PC-9 (cell line): ENCODE measurements around the gene EMILIN3. TPM values are rescaled to one million over a fixed set of nuclear protein-coding genes. Genes with fewer than 3 reads are reported as not detected.

ENCODE experiments used
- BruUV-seq: library from RNA; stranded (reverse); fragments of 400-500 nt; replicated peaks from 2 replicates; lab custom pipeline; 2021; lab: Mats Ljungman, UMichigan
- CTCF ChIA-PET: fragments of 300-600 bp; sonication (Branson Sonifier 250); formaldehyde crosslinking; loops from one replicate; lab custom pipeline; 2022; ENCODE audit warnings: antibody characterized with exemption; lab: Charles Lee
- POLR2A ChIA-PET: fragments of 300-600 bp; sonication (Branson Sonifier 250); formaldehyde crosslinking; loops from one replicate; lab custom pipeline; 2022; ENCODE audit warnings: antibody characterized with exemption; ENCODE audit not compliant: unreplicated experiment; lab: Charles Lee
- DNase-seq, 2 experiments: peaks; one replicate each; pipeline versions ENCODE4 v3.0.0 to v3.0.0-alpha.2; 2015 to 2022; ENCODE audit warnings: mixed read lengths in 1 of 2
- H2AFZ ChIP-seq: fragments of 200-600 bp; sonication (generic); 2 replicates; pipeline ENCODE4 v1.8.1; 2017; ENCODE audit warnings: antibody characterized with exemption
- H3F3A ChIP-seq: fragments of 200-600 bp; sonication (generic); 2 replicates; pipeline ENCODE4 v1.8.1; 2017; ENCODE audit warnings: antibody characterized with exemption, mild to moderate bottlenecking, low read depth; ENCODE audit not compliant: insufficient read depth
- H3K27ac ChIP-seq: fragments of 200-600 bp; sonication (generic); 2 replicates; pipeline ENCODE4 v1.6.1; 2016; ENCODE audit warnings: mixed run types
- H3K27me3 ChIP-seq: fragments of 200-600 bp; sonication (generic); 2 replicates; pipeline ENCODE4 v1.6.1; 2016; ENCODE audit warnings: low read depth, mixed run types; ENCODE audit not compliant: insufficient read depth
- H3K36me3 ChIP-seq: fragments of 200-600 bp; sonication (generic); 2 replicates; pipeline ENCODE4 v1.6.1; 2016; ENCODE audit warnings: low read depth, mixed run types
- H3K4me1 ChIP-seq: fragments of 200-600 bp; sonication (generic); replicated peaks from 2 replicates; pipeline ENCODE4 v1.6.1; 2016; ENCODE audit warnings: mixed run types; ENCODE audit not compliant: insufficient read depth
- H3K4me2 ChIP-seq: fragments of 200-600 bp; sonication (generic); 2 replicates; pipeline ENCODE4 v1.6.1; 2017; ENCODE audit warnings: mixed run types
- H3K4me3 ChIP-seq: fragments of 200-600 bp; sonication (generic); 2 replicates; pipeline ENCODE4 v1.6.1; 2016; ENCODE audit warnings: mixed run types
- H3K79me2 ChIP-seq: fragments of 200-600 bp; sonication (generic); 2 replicates; pipeline ENCODE4 v1.6.1; 2017; ENCODE audit warnings: low read depth, mixed run types
- H3K9me2 ChIP-seq: fragments of 200-600 bp; sonication (generic); 2 replicates; pipeline ENCODE4 v1.8.1; 2017; ENCODE audit warnings: mild to moderate bottlenecking; ENCODE audit not compliant: insufficient read depth
- H3K9me3 ChIP-seq: fragments of 200-600 bp; sonication (generic); 2 replicates; pipeline ENCODE4 v1.8.1; 2016; ENCODE audit warnings: low read depth; ENCODE audit not compliant: insufficient read depth
- H4K20me1 ChIP-seq: fragments of 200-600 bp; sonication (generic); 2 replicates; pipeline ENCODE4 v1.8.1; 2017; ENCODE audit not compliant: insufficient read depth
- CTCF ChIP-seq: fragments of 200-600 bp; sonication (generic); conservative IDR thresholded peaks from 2 replicates; pipeline ENCODE4 v1.6.1; 2017; ENCODE audit warnings: mixed run types, antibody characterized with exemption, mild to moderate bottlenecking, moderate library complexity
- EZH2 ChIP-seq: fragments of 200-600 bp; sonication (generic); IDR thresholded peaks from 2 replicates; pipeline ENCODE4 v1.8.0; 2017; ENCODE audit warnings: antibody characterized with exemption, low read depth
- intact Hi-C: fragments of 100-400 bp; cut with micrococcal nuclease; formaldehyde crosslinking; loops from one replicate; pipeline ENCODE4 v1.10.0; 2022; ENCODE audit not compliant: unreplicated experiment
- total RNA-seq: library from RNA; stranded (reverse); gene quantifications from 2 replicates; pipeline ENCODE4 v1.2.3, GENCODE V29; 2021

The EMILIN3 gene
- total RNA-seq, 1 experiment from 2014 or later = not detected

DNA sequence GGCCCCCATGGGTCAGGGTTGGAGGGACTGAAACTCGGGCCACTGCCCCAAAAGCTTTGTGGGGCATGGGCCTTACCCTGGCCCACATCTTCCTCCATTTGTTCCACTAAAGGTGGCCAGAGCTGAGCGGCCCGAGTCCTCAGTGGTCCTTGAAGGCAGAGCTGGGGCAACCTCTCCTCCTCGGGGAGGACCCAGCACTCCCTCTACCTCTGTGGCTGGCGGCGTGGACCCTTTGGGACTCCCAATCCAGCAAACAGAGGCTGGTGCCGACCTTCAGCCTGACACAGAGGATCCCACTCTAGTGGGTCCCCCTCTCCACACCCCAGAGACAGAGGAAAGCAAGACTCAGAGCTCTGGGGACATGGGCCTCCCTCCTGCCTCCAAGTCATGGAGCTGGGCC is 16.7 kb downstream of the EMILIN3 start:
- H3F3A ChIP-seq = no peaks in the 10 kb centered on the region
- CTCF ChIA-PET = interaction anchor here (0.6 kb wide), 1 partner anchor 48 kb away, joined by 3 read pairs; no protein-coding TSS in a partner anchor
- no peaks in the 10 kb centered on the region for H3K27me3 ChIP-seq
- no peaks in the 10 kb centered on the region for H3K79me2 ChIP-seq
- no peaks in the 10 kb centered on the region for H4K20me1 ChIP-seq
- DNase-seq = no peak
- no TSS peak for BruUV-seq
- no peaks in the 10 kb centered on the region for H3K9me2 ChIP-seq
- POLR2A ChIA-PET = no interaction called here
- H3K36me3 ChIP-seq = no peaks in the 10 kb centered on the region
- H3K4me2 ChIP-seq = no peak overlapping the region
- intact Hi-C loops = no loop called here
- no peak overlapping the region for H2AFZ ChIP-seq
- no peak overlapping the region for H3K4me3 ChIP-seq
- H3K4me1 ChIP-seq = no peaks in the 10 kb centered on the region
- H3K9me3 ChIP-seq = no peaks in the 10 kb centered on the region
- no peak overlapping the region for H3K27ac ChIP-seq
- TF ChIP-seq EZH2 (no peak), CTCF (no peak)

DNA sequence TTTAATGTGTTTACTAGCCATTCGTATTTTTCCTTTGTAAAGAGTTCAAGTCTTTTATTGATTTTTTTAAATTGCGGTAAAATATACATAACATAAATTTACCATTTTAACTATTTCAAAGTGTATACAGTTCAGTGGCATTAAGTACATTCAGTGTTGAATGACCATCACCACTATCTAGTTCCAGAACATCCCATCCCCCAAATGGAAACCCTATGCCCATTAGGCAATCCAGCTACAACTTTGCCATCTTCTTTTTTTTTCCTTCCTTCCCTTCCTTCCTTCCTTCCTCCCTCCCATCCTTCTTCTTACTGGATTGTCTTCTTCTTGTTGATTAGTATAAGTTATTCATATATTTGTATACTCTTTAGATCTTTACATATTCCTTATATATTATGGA is 17.4 kb downstream of the EMILIN3 start:
- Histone ChIP-seq H3F3A (no peaks in the 10 kb centered on the region), H3K4me1 (no peaks in the 10 kb centered on the region), H3K9me3 (no peaks in the 10 kb centered on the region), H3K36me3 (no peaks in the 10 kb centered on the region), H3K27ac (no peak overlapping the region), H4K20me1 (no peaks in the 10 kb centered on the region), H3K9me2 (no peaks in the 10 kb centered on the region), H3K79me2 (no peaks in the 10 kb centered on the region), H3K27me3 (no peaks in the 10 kb centered on the region), H2AFZ (no peak overlapping the region), H3K4me2 (no peak overlapping the region), H3K4me3 (no peak overlapping the region)
- DNase-seq = no peak
- ChIA-PET CTCF (no interaction called here), POLR2A (no interaction called here)
- TF ChIP-seq EZH2 = no peak
- TF ChIP-seq CTCF = no peak
- BruUV-seq = no TSS peak
- intact Hi-C loops = no loop called here

DNA sequence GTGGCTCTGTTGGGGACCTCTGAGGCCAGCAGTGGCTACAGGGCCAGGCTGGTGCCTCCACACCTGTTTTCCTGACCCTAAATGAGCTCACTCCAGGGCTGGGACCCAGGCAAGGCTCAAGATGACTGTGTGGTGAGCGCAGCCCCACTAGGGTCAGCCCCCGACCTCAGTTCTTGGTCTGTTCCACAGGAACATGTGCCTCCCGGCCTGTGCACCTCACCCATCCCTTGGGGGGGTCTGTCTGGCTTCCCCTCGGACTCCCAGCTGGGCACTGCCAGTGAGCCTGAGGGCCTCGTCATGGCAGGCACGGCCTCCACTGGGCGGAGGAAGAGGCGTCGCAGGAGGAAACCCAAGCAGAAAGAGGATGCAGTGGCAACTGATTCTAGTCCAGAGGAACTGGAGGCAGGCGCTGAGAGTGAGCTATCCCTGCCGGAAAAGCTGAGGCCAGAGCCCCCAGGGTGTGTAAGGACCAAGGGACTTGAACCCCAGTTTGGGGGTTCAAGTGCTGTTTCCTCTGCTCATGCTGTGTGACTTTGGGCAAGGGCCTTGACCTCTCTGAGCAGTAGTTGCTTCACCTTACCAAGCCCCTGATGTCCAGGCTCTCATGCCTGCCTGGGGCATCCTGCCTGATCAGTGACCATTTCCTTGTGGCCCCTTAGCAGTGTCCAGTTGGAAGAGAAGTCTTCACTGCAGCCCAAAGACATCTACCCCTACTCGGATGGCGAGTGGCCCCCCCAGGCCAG is 18.0 kb downstream of the EMILIN3 start:
- Histone ChIP-seq H3K36me3 (no peaks in the 10 kb centered on the region), H4K20me1 (no peaks in the 10 kb centered on the region), H3K4me3 (no peak overlapping the region), H3K79me2 (no peaks in the 10 kb centered on the region), H3K4me1 (no peaks in the 10 kb centered on the region), H3K27ac (no peak overlapping the region), H3K9me2 (no peaks in the 10 kb centered on the region), H3K4me2 (no peak overlapping the region), H2AFZ (no peak overlapping the region), H3F3A (no peaks in the 10 kb centered on the region), H3K9me3 (no peaks in the 10 kb centered on the region), H3K27me3 (no peaks in the 10 kb centered on the region)
- DNase-seq = no peak
- no TSS peak for BruUV-seq
- POLR2A ChIA-PET = no interaction called here
- CTCF ChIA-PET = no interaction called here
- intact Hi-C loops = no loop called here
- no peak for TF ChIP-seq EZH2
